Measurements from ENCODE around the gene RYR1.
"Not testable (repeated sequence)": the region's sequence is repeated elsewhere in the genome, so short reads cannot be mapped to it uniquely, and the experiment has no call there.

Gene RYR1

GRCh38 chr19:38599722-38600121, 166.2 kb downstream of the RYR1 start:
- H3K27ac ChIP-seq: no peak overlapping the region
- TF ChIP-seq ZFX (IDR thresholded peaks at IDR 0.05; ENCODE audit: borderline replicate concordance): no peak
- no peak for TF ChIP-seq CTCF (IDR thresholded peaks at IDR 0.05)

GRCh38 chr19:38602856-38603255, 169.4 kb downstream of the RYR1 start:
- not testable (repeated sequence) for H3K27ac ChIP-seq

GRCh38 chr19:38606131-38606530, 172.6 kb downstream of the RYR1 start:
- no peak for TF ChIP-seq ZFX (IDR thresholded peaks at IDR 0.05; ENCODE audit: borderline replicate concordance)
- no peak for TF ChIP-seq CTCF (IDR thresholded peaks at IDR 0.05)
- no peak overlapping the region for H3K27ac ChIP-seq

GRCh38 chr19:38614289-38614688, 180.8 kb downstream of the RYR1 start:
- no peak overlapping the region for H3K27ac ChIP-seq
- no peak for TF ChIP-seq CTCF (IDR thresholded peaks at IDR 0.05)
- no peak for TF ChIP-seq ZFX (IDR thresholded peaks at IDR 0.05; ENCODE audit: borderline replicate concordance)

GRCh38 chr19:38615007-38615581, 181.6 kb downstream of the RYR1 start:
- TF ChIP-seq ZFX (IDR thresholded peaks at IDR 0.05; ENCODE audit: borderline replicate concordance): no peak
- no peak for TF ChIP-seq CTCF (IDR thresholded peaks at IDR 0.05)
- H3K27ac ChIP-seq: no peak overlapping the region

GRCh38 chr19:38616265-38616664, 182.8 kb downstream of the RYR1 start:
- TF ChIP-seq CTCF (IDR thresholded peaks at IDR 0.05): no peak
- no peak for TF ChIP-seq ZFX (IDR thresholded peaks at IDR 0.05; ENCODE audit: borderline replicate concordance)
- no peak overlapping the region for H3K27ac ChIP-seq

- H3K27ac ChIP-seq: no peak overlapping the region
These were observed 183.8 kb downstream of the RYR1 start for GRCh38 chr19:38617283-38617763.

More at GRCh38 chr19:38617283-38617763, 183.8 kb downstream of the RYR1 start:
- TF ChIP-seq ZFX (IDR thresholded peaks at IDR 0.05; ENCODE audit: borderline replicate concordance) (no peak), CTCF (IDR thresholded peaks at IDR 0.05) (no peak)

Data from 22Rv1 (cell line).